ENCODE measurements around the gene OR52J3.
"Not testable (repeated sequence)": the region's sequence is repeated elsewhere in the genome, so short reads cannot be mapped to it uniquely, and the experiment has no call there.

OR52J3 gene

GRCh38 chr11:5046226-5046625, at the start of gene OR52J3:
OR52J3 (plus strand) TSS chr11:5046526; CDS start chr11:5046526, 0 bp downstream.
- no peak for DNase-seq

GRCh38 chr11:5004424-5005274, 41.7 kb upstream of the OR52J3 start:
- no peak for DNase-seq

- DNase-seq, result no peak
Measured at GRCh38 chr11:5007561-5007960, 38.8 kb upstream of the OR52J3 start.

GRCh38 chr11:5011254-5011653, 35.1 kb upstream of the OR52J3 start:
- no peak for DNase-seq

GRCh38 chr11:5013012-5013411, 33.3 kb upstream of the OR52J3 start:
- DNase-seq, result no peak

GRCh38 chr11:5021996-5022395, 24.3 kb upstream of the OR52J3 start:
- DNase-seq, result no peak

- no peak for DNase-seq
Measured at GRCh38 chr11:5036669-5037068, 9.7 kb upstream of the OR52J3 start.

- no peak for DNase-seq
Measured at GRCh38 chr11:5037926-5038325, 8.4 kb upstream of the OR52J3 start.

GRCh38 chr11:5038341-5038740, 8.0 kb upstream of the OR52J3 start:
- no peak for DNase-seq

GRCh38 chr11:5040876-5041275, 5.5 kb upstream of the OR52J3 start:
- DNase-seq, result no peak

GRCh38 chr11:5042091-5042490, 4.2 kb upstream of the OR52J3 start:
- no peak for DNase-seq

GRCh38 chr11:5043380-5043779, 2.9 kb upstream of the OR52J3 start:
- DNase-seq, result no peak

- no peak for DNase-seq
Measured at GRCh38 chr11:5046754-5047330, 516 bp downstream of the OR52J3 start.

GRCh38 chr11:5058679-5059078, 12.4 kb downstream of the OR52J3 start:
- not testable (repeated sequence) for DNase-seq

GRCh38 chr11:5059391-5059790, 13.1 kb downstream of the OR52J3 start, which contains the start of gene OR52E2:
OR52E2 (minus strand) TSS chr11:5059627; CDS start chr11:5059627, 0 bp downstream.
- DNase-seq, result no peak

- DNase-seq, result no peak
Measured at GRCh38 chr11:5065027-5065426, 18.7 kb downstream of the OR52J3 start.

GRCh38 chr11:5069272-5069671, 22.9 kb downstream of the OR52J3 start, which contains the start of gene OR52E1:
OR52E1 (plus strand) TSS chr11:5069572.
- DNase-seq, result no peak

GRCh38 chr11:5071799-5072198, 25.5 kb downstream of the OR52J3 start:
- DNase-seq, result no peak

- DNase-seq, result no peak
Measured at GRCh38 chr11:5081405-5081804, 35.1 kb downstream of the OR52J3 start.

- no peak for DNase-seq
Measured at GRCh38 chr11:5083602-5084001, 37.3 kb downstream of the OR52J3 start.

- DNase-seq, result no peak
Measured at GRCh38 chr11:5088556-5088955, 42.2 kb downstream of the OR52J3 start.

GRCh38 chr11:5090668-5091067, 44.3 kb downstream of the OR52J3 start:
- no peak for DNase-seq

- DNase-seq, result no peak
Measured at GRCh38 chr11:5092821-5093585, 46.7 kb downstream of the OR52J3 start.

- DNase-seq, result no peak
Measured at GRCh38 chr11:5096011-5096410, 49.7 kb downstream of the OR52J3 start.

All from amniotic stem cell (primary cell).